ENCODE measurements around the gene SH2B2. TPM values are rescaled to one million over a fixed set of nuclear protein-coding genes. Genes with fewer than 3 reads are reported as not detected.

The SH2B2 gene
- total RNA-seq, 2 experiments from 2014 or later = 0.77 to 0.95 TPM

GRCh38 chr7:102303669-102304422 is 17.2 kb downstream of the SH2B2 start:
- no peak for TF ChIP-seq CTCF (IDR thresholded peaks at IDR 0.05)
- no peak for DNase-seq
- no peak overlapping the region for H3K27ac Mint-ChIP-seq
- H3K4me3 Mint-ChIP-seq = no peak overlapping the region
- Histone ChIP-seq H3K36me3 (ENCODE audit: insufficient read depth, low read length) (no peaks in the 10 kb centered on the region), H3K4me3 (ENCODE audit: low read length) (no peak overlapping the region), H3K9me3 (ENCODE audit: control insufficient read depth in 1 of 2, insufficient read depth in 1 of 2, low read length in 2 of 2) (no peaks in the 10 kb centered on the region), H3K27me3 (ENCODE audit: control insufficient read depth in 1 of 2, insufficient read depth in 2 of 2, low read length in 2 of 2) (no peaks in the 10 kb centered on the region), H3K4me1 (ENCODE audit: insufficient read depth, low read length) (peaks cover 27% of the 10 kb centered on the region), H3K27ac (ENCODE audit: low read depth in 1 of 2, low read length in 2 of 2) (no peak overlapping the region)
- no peaks in the 10 kb centered on the region for H3K4me1 Mint-ChIP-seq (ENCODE audit: low read depth)
- intact Hi-C loops (cut with DNase I, micrococcal nuclease) = no loop called here
- CTCF ChIA-PET = no interaction called here
- H3K36me3 Mint-ChIP-seq (ENCODE audit: low read depth) = no peaks in the 10 kb centered on the region
- H3K9me3 Mint-ChIP-seq = no peaks in the 10 kb centered on the region
- POLR2A ChIA-PET = no interaction called here
- ATAC-seq (ENCODE audit: poor library complexity) = no peak
- no peaks in the 10 kb centered on the region for H3K27me3 Mint-ChIP-seq

GRCh38 chr7:102304668-102305067 is 18.0 kb downstream of the SH2B2 start:
- intact Hi-C loops (cut with DNase I, micrococcal nuclease) = no loop called here
- Histone ChIP-seq H3K27me3 (ENCODE audit: control insufficient read depth in 1 of 2, insufficient read depth in 2 of 2, low read length in 2 of 2) (no peaks in the 10 kb centered on the region), H3K4me3 (ENCODE audit: low read length) (no peak overlapping the region), H3K4me1 (ENCODE audit: insufficient read depth, low read length) (peaks cover 27% of the 10 kb centered on the region), H3K9me3 (ENCODE audit: control insufficient read depth in 1 of 2, insufficient read depth in 1 of 2, low read length in 2 of 2) (no peaks in the 10 kb centered on the region), H3K27ac (ENCODE audit: low read depth in 1 of 2, low read length in 2 of 2) (no peak overlapping the region), H3K36me3 (ENCODE audit: insufficient read depth, low read length) (no peaks in the 10 kb centered on the region)
- DNase-seq (no peak), ATAC-seq (ENCODE audit: poor library complexity) (no peak)
- ChIA-PET POLR2A (no interaction called here), CTCF (no interaction called here)
- H3K4me3 Mint-ChIP-seq = no peak overlapping the region
- TF ChIP-seq CTCF (IDR thresholded peaks at IDR 0.05) = no peak
- H3K27ac Mint-ChIP-seq = no peak overlapping the region
- no peaks in the 10 kb centered on the region for H3K9me3 Mint-ChIP-seq
- H3K4me1 Mint-ChIP-seq (ENCODE audit: low read depth) = no peaks in the 10 kb centered on the region
- no peaks in the 10 kb centered on the region for H3K36me3 Mint-ChIP-seq (ENCODE audit: low read depth)
- H3K27me3 Mint-ChIP-seq = no peaks in the 10 kb centered on the region

- CTCF ChIA-PET = no interaction called here
- H3K27ac Mint-ChIP-seq = no peak overlapping the region
- no peaks in the 10 kb centered on the region for H3K27me3 Mint-ChIP-seq
- Histone ChIP-seq H3K27ac (ENCODE audit: low read depth in 1 of 2, low read length in 2 of 2) (no peak overlapping the region), H3K9me3 (ENCODE audit: control insufficient read depth in 1 of 2, insufficient read depth in 1 of 2, low read length in 2 of 2) (no peaks in the 10 kb centered on the region), H3K27me3 (ENCODE audit: control insufficient read depth in 1 of 2, insufficient read depth in 2 of 2, low read length in 2 of 2) (no peaks in the 10 kb centered on the region), H3K4me3 (ENCODE audit: low read length) (no peak overlapping the region), H3K4me1 (ENCODE audit: insufficient read depth, low read length) (peaks cover 27% of the 10 kb centered on the region), H3K36me3 (ENCODE audit: insufficient read depth, low read length) (no peaks in the 10 kb centered on the region)
- no peak for TF ChIP-seq CTCF (IDR thresholded peaks at IDR 0.05)
- POLR2A ChIA-PET = no interaction called here
- H3K9me3 Mint-ChIP-seq = no peaks in the 10 kb centered on the region
- no peak overlapping the region for H3K4me3 Mint-ChIP-seq
- ATAC-seq (ENCODE audit: poor library complexity) (no peak), DNase-seq (peak in 1 of 14 experiments; percentile 35)
- H3K4me1 Mint-ChIP-seq (ENCODE audit: low read depth) = no peaks in the 10 kb centered on the region
- intact Hi-C loops (cut with DNase I, micrococcal nuclease) = no loop called here
- H3K36me3 Mint-ChIP-seq (ENCODE audit: low read depth) = no peaks in the 10 kb centered on the region
These were observed 19.0 kb downstream of the SH2B2 start for GRCh38 chr7:102305414-102306268.
